ENCODE data around the gene GNAL.

DNA sequence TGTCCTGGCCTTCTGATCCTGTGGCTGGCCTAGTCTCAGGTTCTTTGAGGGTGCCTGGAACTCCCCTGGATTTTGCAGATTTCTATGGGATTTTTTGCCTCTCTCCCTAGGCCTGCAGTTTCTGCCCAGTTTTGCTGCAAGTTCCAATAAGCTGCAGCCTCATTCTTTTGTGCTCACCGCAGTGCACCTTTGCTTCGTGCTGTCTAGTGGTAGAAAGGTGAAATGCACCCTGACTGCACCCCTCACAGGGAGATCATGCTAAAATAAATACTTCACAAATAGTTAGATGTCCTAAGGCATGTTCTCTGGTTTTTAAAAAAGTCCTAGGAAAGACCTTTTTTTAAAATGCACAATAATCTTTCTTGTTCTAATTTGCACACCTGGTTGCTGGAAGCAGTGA is 72.5 kb downstream of the GNAL start:
- TF ChIP-seq, protein P1, sequence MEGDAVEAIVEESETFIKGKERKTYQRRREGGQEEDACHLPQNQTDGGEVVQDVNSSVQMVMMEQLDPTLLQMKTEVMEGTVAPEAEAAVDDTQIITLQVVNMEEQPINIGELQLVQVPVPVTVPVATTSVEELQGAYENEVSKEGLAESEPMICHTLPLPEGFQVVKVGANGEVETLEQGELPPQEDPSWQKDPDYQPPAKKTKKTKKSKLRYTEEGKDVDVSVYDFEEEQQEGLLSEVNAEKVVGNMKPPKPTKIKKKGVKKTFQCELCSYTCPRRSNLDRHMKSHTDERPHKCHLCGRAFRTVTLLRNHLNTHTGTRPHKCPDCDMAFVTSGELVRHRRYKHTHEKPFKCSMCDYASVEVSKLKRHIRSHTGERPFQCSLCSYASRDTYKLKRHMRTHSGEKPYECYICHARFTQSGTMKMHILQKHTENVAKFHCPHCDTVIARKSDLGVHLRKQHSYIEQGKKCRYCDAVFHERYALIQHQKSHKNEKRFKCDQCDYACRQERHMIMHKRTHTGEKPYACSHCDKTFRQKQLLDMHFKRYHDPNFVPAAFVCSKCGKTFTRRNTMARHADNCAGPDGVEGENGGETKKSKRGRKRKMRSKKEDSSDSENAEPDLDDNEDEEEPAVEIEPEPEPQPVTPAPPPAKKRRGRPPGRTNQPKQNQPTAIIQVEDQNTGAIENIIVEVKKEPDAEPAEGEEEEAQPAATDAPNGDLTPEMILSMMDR (IDR thresholded peaks at IDR 0.05): no peak
- TF ChIP-seq POLR2A (IDR thresholded peaks at IDR 0.05): no peak
